HEK293 (cell line): ENCODE measurements around the gene RAB6A.

Source experiments
- CTCF ChIA-PET: fragments of 350-600 bp; formaldehyde crosslinking; extraction: SDS; loops from one replicate; lab custom pipeline; 2021; ENCODE audit warnings: antibody characterized with exemption; lab: Yijun Ruan, JAX
- POLR2A ChIA-PET: fragments of 300-600 bp; formaldehyde crosslinking; extraction: SDS; loops from one replicate; lab custom pipeline; 2020; ENCODE audit warnings: antibody characterized with exemption, inconsistent platforms; lab: Yijun Ruan, JAX
- H3K27ac ChIP-seq: fragments of 200-500 bp; sonication (Bioruptor generic); 2 replicates; pipeline ENCODE4 v1.5.1; 2014; ENCODE audit warnings: low read depth, low read length, control low read depth, inconsistent platforms; ENCODE audit errors: extremely low read depth
- H3K36me3 ChIP-seq, 2 experiments: fragments of 200-500 bp in 1 of 2; sonication (Bioruptor generic) in 1 of 2; 1 replicate in 1 of 2; 2 replicates in 1 of 2; pipeline ENCODE4 v1.5.1; 2014 to 2017; ENCODE audit warnings: inconsistent platforms in 2 of 2, low read length in 2 of 2; ENCODE audit not compliant: control insufficient read depth in 2 of 2, insufficient read depth in 1 of 2
- H3K4me1 ChIP-seq: fragments of 200-500 bp; sonication (Bioruptor generic); 2 replicates; pipeline ENCODE4 v1.5.1; 2014; ENCODE audit warnings: mild to moderate bottlenecking, low read length, inconsistent platforms; ENCODE audit not compliant: control insufficient read depth, insufficient read depth
- H3K4me3 ChIP-seq: 2 replicates; pipeline ENCODE4 v1.5.1; 2011; ENCODE audit warnings: low read depth, mild to moderate bottlenecking, control low read depth, low read length, moderate library complexity
- H3K9me3 ChIP-seq: fragments of 200-500 bp; sonication (Bioruptor generic); 2 replicates; pipeline ENCODE4 v1.5.1; 2014; ENCODE audit warnings: low read depth, low read length, inconsistent platforms; ENCODE audit not compliant: control insufficient read depth, insufficient read depth
- FEZF1 ChIP-seq: fragments of 450-650 bp; formaldehyde crosslinking; IDR thresholded peaks from 2 replicates; pipeline ENCODE4 v1.5.1; 2016; ENCODE audit warnings: missing biosample characterization, missing genetic modification characterization
- GFI1B ChIP-seq: fragments of 450-650 bp; formaldehyde crosslinking; IDR thresholded peaks from 2 replicates; pipeline ENCODE4 v1.5.1; 2016; ENCODE audit warnings: missing biosample characterization, missing genetic modification characterization
- OSR2 ChIP-seq: fragments of 450-650 bp; formaldehyde crosslinking; IDR thresholded peaks from 2 replicates; pipeline ENCODE4 v1.5.1; 2016; ENCODE audit warnings: missing biosample characterization, missing genetic modification characterization
- WT1 ChIP-seq: fragments of 450-650 bp; formaldehyde crosslinking; IDR thresholded peaks from 2 replicates; pipeline ENCODE4 v1.5.1; 2016; ENCODE audit warnings: missing biosample characterization, missing genetic modification characterization
- ZBTB1 ChIP-seq: fragments of 450-650 bp; formaldehyde crosslinking; IDR thresholded peaks from 2 replicates; pipeline ENCODE4 v1.5.1; 2016; ENCODE audit warnings: missing biosample characterization, missing genetic modification characterization
- ZBTB21 ChIP-seq: fragments of 450-650 bp; formaldehyde crosslinking; IDR thresholded peaks from 2 replicates; pipeline ENCODE4 v1.5.1; 2017; ENCODE audit warnings: missing biosample characterization, missing genetic modification characterization
- ZNF19 ChIP-seq: fragments of 450-650 bp; formaldehyde crosslinking; IDR thresholded peaks from 2 replicates; pipeline ENCODE4; 2016; ENCODE audit warnings: missing biosample characterization, missing genetic modification characterization, low read depth
- ZNF223 ChIP-seq: fragments of 450-650 bp; formaldehyde crosslinking; IDR thresholded peaks from 2 replicates; pipeline ENCODE4 v1.5.1; 2016; ENCODE audit warnings: missing biosample characterization, missing genetic modification characterization
- ZNF335 ChIP-seq: fragments of 450-650 bp; formaldehyde crosslinking; conservative IDR thresholded peaks from 2 replicates; pipeline ENCODE4 v1.5.1; 2016; ENCODE audit warnings: missing biosample characterization, missing genetic modification characterization
- ZNF629 ChIP-seq: fragments of 450-650 bp; formaldehyde crosslinking; IDR thresholded peaks from 2 replicates; pipeline ENCODE4 v1.5.1; 2017; ENCODE audit warnings: missing biosample characterization, missing genetic modification characterization
- ZNF777 ChIP-seq: fragments of 450-650 bp; formaldehyde crosslinking; IDR thresholded peaks from 2 replicates; pipeline ENCODE4 v1.5.1; 2017; ENCODE audit warnings: missing biosample characterization, missing genetic modification characterization, borderline replicate concordance
- ZNF843 ChIP-seq: fragments of 450-650 bp; formaldehyde crosslinking; IDR thresholded peaks from 2 replicates; pipeline ENCODE4 v1.5.1; 2016; ENCODE audit warnings: missing biosample characterization, missing genetic modification characterization
- ZXDB ChIP-seq: fragments of 450-650 bp; formaldehyde crosslinking; IDR thresholded peaks from 2 replicates; pipeline ENCODE4 v1.5.1; 2016; ENCODE audit warnings: missing biosample characterization, missing genetic modification characterization
- TF ChIP-seq, protein P1 (sequence below): fragments of 450-650 bp; formaldehyde crosslinking; IDR thresholded peaks from 2 replicates; pipeline ENCODE4 v1.5.1; 2016; ENCODE audit warnings: missing biosample characterization, missing genetic modification characterization
- TF ChIP-seq, protein P2 (sequence below): fragments of 450-650 bp; IDR thresholded peaks from 2 replicates; pipeline ENCODE4 v1.5.1; 2018; ENCODE audit warnings: missing biosample characterization, mild to moderate bottlenecking, missing genetic modification characterization
- TF ChIP-seq, protein P3 (sequence below): fragments of 450-650 bp; formaldehyde crosslinking; IDR thresholded peaks from 2 replicates; pipeline ENCODE4 v1.5.1; 2016; ENCODE audit warnings: missing biosample characterization, missing genetic modification characterization, low read depth
- TF ChIP-seq, protein P4 (sequence below): fragments of 450-650 bp; formaldehyde crosslinking; IDR thresholded peaks from 2 replicates; pipeline ENCODE4 v1.5.1; 2017; ENCODE audit warnings: missing biosample characterization, missing genetic modification characterization
- TF ChIP-seq, protein P5 (sequence below): fragments of 450-650 bp; formaldehyde crosslinking; IDR thresholded peaks from 2 replicates; pipeline ENCODE4 v1.5.1; 2016; ENCODE audit warnings: missing biosample characterization, missing genetic modification characterization, low read depth
- TF ChIP-seq, protein P6 (sequence below): fragments of 450-650 bp; formaldehyde crosslinking; IDR thresholded peaks from 2 replicates; pipeline ENCODE4 v1.5.1; 2017; ENCODE audit warnings: missing biosample characterization, missing genetic modification characterization
- TF ChIP-seq, protein P7 (sequence below): fragments of 450-650 bp; formaldehyde crosslinking; conservative IDR thresholded peaks from 2 replicates; pipeline ENCODE4 v1.5.1; 2016; ENCODE audit warnings: low read depth, missing biosample characterization, missing genetic modification characterization

Gene RAB6A

DNA sequence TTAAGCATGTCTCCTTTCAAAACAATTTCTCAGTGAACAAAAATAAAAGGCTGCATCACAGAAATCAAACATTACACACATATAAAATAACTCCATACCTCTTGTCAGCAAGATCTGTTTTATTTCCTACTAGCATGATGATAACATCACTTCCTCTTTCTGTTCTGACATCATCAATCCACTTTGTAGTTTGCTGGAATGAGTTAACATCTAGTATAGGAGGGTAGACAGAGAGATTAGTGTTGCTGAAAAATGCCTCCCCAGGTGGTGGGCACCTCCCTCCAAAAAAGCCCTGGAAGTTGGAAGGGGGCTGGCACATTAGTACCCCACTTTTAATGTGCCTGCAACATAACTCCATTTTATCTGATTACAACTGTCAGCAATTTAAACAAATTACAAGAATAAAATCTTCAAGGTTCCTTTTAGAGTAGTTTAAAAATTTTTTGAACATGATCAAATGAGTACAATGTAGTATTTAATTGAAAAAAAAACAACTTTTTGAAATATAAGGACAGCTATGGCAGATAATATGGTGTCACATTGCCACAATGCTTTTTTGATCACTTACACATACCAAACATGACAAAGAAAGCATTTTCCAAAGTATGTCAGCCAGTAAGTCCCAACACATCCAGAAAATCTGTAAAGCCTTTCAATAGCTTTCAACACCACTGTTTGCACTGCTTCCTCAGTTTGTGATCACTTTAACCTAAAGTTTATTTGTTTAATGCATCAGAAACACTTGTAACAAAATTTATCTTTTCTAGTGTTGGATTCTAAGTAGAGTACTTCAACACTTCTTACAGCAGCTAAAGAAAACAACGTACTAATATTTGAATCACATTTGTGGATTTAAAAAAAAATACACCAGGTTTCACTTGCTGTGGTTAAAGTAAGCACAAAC is 44.5 kb downstream of the RAB6A start:
- H3K27ac ChIP-seq: no peak overlapping the region

More for the DNA sequence above, 44.5 kb downstream of the RAB6A start:
- CTCF ChIA-PET: interaction anchor here (0.6 to 1.1 kb wide), 3 partner anchors 9 to 943 kb away, joined by 3 to 7 read pairs (median 4); no protein-coding TSS in a partner anchor
- H3K4me3 ChIP-seq: no peak overlapping the region
- POLR2A ChIA-PET: no interaction called here
- H3K9me3 ChIP-seq: no peaks in the 10 kb centered on the region
- peaks cover 0 to 14% of the 10 kb centered on the region in 2 experiments; a peak in 2 of 3 replicates for H3K36me3 ChIP-seq
- peaks cover 5% of the 10 kb centered on the region for H3K4me1 ChIP-seq
- no peak for TF ChIP-seq ZNF777 (tag by site-specific recombination)
- TF ChIP-seq, protein P1, sequence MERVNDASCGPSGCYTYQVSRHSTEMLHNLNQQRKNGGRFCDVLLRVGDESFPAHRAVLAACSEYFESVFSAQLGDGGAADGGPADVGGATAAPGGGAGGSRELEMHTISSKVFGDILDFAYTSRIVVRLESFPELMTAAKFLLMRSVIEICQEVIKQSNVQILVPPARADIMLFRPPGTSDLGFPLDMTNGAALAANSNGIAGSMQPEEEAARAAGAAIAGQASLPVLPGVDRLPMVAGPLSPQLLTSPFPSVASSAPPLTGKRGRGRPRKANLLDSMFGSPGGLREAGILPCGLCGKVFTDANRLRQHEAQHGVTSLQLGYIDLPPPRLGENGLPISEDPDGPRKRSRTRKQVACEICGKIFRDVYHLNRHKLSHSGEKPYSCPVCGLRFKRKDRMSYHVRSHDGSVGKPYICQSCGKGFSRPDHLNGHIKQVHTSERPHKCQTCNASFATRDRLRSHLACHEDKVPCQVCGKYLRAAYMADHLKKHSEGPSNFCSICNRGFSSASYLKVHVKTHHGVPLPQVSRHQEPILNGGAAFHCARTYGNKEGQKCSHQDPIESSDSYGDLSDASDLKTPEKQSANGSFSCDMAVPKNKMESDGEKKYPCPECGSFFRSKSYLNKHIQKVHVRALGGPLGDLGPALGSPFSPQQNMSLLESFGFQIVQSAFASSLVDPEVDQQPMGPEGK: peak; percentile 30; the same call in 1 of the 2 replicates
- TF ChIP-seq ZBTB1 (tag by site-specific recombination): no peak
- TF ChIP-seq WT1 (tag by site-specific recombination): peak; percentile 92
- TF ChIP-seq ZNF223: no peak
- TF ChIP-seq, protein P2, sequence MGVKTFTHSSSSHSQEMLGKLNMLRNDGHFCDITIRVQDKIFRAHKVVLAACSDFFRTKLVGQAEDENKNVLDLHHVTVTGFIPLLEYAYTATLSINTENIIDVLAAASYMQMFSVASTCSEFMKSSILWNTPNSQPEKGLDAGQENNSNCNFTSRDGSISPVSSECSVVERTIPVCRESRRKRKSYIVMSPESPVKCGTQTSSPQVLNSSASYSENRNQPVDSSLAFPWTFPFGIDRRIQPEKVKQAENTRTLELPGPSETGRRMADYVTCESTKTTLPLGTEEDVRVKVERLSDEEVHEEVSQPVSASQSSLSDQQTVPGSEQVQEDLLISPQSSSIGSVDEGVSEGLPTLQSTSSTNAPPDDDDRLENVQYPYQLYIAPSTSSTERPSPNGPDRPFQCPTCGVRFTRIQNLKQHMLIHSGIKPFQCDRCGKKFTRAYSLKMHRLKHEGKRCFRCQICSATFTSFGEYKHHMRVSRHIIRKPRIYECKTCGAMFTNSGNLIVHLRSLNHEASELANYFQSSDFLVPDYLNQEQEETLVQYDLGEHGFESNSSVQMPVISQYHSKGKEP (tag by site-specific recombination): peak; percentile 83
- TF ChIP-seq GFI1B (tag by site-specific recombination): no peak
- 0 out of 2 replicates have a peak, but pooled peaks have one; percentile 12 for TF ChIP-seq FEZF1 (tag by site-specific recombination)
- peak; percentile 73 for TF ChIP-seq OSR2 (tag by site-specific recombination)
- peak; percentile 36; the same call in 1 of the 2 replicates for TF ChIP-seq ZNF843 (tag by site-specific recombination)
- TF ChIP-seq ZNF19 (tag by site-specific recombination): no peak
- TF ChIP-seq, protein P3, sequence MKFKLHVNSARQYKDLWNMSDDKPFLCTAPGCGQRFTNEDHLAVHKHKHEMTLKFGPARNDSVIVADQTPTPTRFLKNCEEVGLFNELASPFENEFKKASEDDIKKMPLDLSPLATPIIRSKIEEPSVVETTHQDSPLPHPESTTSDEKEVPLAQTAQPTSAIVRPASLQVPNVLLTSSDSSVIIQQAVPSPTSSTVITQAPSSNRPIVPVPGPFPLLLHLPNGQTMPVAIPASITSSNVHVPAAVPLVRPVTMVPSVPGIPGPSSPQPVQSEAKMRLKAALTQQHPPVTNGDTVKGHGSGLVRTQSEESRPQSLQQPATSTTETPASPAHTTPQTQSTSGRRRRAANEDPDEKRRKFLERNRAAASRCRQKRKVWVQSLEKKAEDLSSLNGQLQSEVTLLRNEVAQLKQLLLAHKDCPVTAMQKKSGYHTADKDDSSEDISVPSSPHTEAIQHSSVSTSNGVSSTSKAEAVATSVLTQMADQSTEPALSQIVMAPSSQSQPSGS (tag by site-specific recombination): peak; percentile 51
- peak; percentile 92 for TF ChIP-seq ZNF629 (tag by site-specific recombination)
- TF ChIP-seq ZBTB21 (tag by site-specific recombination): peak; percentile 89
- 0 out of 2 replicates have a peak, but pooled peaks have one; percentile 31 for TF ChIP-seq ZNF335 (tag by site-specific recombination)
- TF ChIP-seq, protein P4, sequence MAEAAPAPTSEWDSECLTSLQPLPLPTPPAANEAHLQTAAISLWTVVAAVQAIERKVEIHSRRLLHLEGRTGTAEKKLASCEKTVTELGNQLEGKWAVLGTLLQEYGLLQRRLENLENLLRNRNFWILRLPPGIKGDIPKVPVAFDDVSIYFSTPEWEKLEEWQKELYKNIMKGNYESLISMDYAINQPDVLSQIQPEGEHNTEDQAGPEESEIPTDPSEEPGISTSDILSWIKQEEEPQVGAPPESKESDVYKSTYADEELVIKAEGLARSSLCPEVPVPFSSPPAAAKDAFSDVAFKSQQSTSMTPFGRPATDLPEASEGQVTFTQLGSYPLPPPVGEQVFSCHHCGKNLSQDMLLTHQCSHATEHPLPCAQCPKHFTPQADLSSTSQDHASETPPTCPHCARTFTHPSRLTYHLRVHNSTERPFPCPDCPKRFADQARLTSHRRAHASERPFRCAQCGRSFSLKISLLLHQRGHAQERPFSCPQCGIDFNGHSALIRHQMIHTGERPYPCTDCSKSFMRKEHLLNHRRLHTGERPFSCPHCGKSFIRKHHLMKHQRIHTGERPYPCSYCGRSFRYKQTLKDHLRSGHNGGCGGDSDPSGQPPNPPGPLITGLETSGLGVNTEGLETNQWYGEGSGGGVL (tag by site-specific recombination): peak; percentile 61
- TF ChIP-seq, protein P5, sequence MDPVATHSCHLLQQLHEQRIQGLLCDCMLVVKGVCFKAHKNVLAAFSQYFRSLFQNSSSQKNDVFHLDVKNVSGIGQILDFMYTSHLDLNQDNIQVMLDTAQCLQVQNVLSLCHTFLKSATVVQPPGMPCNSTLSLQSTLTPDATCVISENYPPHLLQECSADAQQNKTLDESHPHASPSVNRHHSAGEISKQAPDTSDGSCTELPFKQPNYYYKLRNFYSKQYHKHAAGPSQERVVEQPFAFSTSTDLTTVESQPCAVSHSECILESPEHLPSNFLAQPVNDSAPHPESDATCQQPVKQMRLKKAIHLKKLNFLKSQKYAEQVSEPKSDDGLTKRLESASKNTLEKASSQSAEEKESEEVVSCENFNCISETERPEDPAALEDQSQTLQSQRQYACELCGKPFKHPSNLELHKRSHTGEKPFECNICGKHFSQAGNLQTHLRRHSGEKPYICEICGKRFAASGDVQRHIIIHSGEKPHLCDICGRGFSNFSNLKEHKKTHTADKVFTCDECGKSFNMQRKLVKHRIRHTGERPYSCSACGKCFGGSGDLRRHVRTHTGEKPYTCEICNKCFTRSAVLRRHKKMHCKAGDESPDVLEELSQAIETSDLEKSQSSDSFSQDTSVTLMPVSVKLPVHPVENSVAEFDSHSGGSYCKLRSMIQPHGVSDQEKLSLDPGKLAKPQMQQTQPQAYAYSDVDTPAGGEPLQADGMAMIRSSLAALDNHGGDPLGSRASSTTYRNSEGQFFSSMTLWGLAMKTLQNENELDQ (tag by site-specific recombination): no peak
- TF ChIP-seq ZXDB (tag by site-specific recombination): peak; percentile 23; the same call in 1 of the 2 replicates
- TF ChIP-seq, protein P6, sequence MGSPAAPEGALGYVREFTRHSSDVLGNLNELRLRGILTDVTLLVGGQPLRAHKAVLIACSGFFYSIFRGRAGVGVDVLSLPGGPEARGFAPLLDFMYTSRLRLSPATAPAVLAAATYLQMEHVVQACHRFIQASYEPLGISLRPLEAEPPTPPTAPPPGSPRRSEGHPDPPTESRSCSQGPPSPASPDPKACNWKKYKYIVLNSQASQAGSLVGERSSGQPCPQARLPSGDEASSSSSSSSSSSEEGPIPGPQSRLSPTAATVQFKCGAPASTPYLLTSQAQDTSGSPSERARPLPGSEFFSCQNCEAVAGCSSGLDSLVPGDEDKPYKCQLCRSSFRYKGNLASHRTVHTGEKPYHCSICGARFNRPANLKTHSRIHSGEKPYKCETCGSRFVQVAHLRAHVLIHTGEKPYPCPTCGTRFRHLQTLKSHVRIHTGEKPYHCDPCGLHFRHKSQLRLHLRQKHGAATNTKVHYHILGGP: no peak
- TF ChIP-seq, protein P7, sequence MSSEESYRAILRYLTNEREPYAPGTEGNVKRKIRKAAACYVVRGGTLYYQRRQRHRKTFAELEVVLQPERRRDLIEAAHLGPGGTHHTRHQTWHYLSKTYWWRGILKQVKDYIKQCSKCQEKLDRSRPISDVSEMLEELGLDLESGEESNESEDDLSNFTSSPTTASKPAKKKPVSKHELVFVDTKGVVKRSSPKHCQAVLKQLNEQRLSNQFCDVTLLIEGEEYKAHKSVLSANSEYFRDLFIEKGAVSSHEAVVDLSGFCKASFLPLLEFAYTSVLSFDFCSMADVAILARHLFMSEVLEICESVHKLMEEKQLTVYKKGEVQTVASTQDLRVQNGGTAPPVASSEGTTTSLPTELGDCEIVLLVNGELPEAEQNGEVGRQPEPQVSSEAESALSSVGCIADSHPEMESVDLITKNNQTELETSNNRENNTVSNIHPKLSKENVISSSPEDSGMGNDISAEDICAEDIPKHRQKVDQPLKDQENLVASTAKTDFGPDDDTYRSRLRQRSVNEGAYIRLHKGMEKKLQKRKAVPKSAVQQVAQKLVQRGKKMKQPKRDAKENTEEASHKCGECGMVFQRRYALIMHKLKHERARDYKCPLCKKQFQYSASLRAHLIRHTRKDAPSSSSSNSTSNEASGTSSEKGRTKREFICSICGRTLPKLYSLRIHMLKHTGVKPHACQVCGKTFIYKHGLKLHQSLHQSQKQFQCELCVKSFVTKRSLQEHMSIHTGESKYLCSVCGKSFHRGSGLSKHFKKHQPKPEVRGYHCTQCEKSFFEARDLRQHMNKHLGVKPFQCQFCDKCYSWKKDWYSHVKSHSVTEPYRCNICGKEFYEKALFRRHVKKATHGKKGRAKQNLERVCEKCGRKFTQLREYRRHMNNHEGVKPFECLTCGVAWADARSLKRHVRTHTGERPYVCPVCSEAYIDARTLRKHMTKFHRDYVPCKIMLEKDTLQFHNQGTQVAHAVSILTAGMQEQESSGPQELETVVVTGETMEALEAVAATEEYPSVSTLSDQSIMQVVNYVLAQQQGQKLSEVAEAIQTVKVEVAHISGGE (tag by site-specific recombination): peak; percentile 85
- TF ChIP-seq, all 188 proteins: peak for 13
